Natural killer cell (primary cell): ENCODE data around the gene RBM27. TPM values are rescaled to one million over a fixed set of nuclear protein-coding genes. Genes with fewer than 3 reads are reported as not detected.
"Not testable (repeated sequence)": the region's sequence is repeated elsewhere in the genome, so short reads cannot be mapped to it uniquely, and the experiment has no call there.

Source experiments
- ATAC-seq, 3 donors: fragments of 150-1000 bp in 2 of 3; fragments of 200-7000 bp in 1 of 3; cut with Tn5 transposase; 1 replicate in 1 of 3; 2 replicates in 2 of 3; pipeline ENCODE4 v1.10.0; 2021; ENCODE audit warnings: mild to moderate bottlenecking in 2 of 3, moderate library complexity in 2 of 3
- DNase-seq, 2 donors: peaks; one replicate each; pipeline versions ENCODE4 v3.0.0 to v3.0.0-alpha.2; 2013 to 2021; ENCODE audit warnings: mixed read lengths in 1 of 2
- H3K27ac ChIP-seq: one replicate; pipeline ENCODE4 v1.5.1; 2013; ENCODE audit warnings: mild to moderate bottlenecking, low read length
- H3K27me3 ChIP-seq: one replicate; pipeline ENCODE4 v1.6.1; 2013; ENCODE audit warnings: low read length; ENCODE audit not compliant: control insufficient read depth, insufficient read depth
- H3K36me3 ChIP-seq: one replicate; pipeline ENCODE4 v1.6.1; 2013; ENCODE audit warnings: low read length; ENCODE audit not compliant: control insufficient read depth, insufficient read depth
- H3K4me1 ChIP-seq: one replicate; pipeline ENCODE4 v1.6.1; 2013; ENCODE audit warnings: low read length; ENCODE audit not compliant: control insufficient read depth, insufficient read depth
- H3K4me3 ChIP-seq: one replicate; pipeline ENCODE4 v1.5.1; 2013; ENCODE audit warnings: low read length
- H3K9me3 ChIP-seq: one replicate; pipeline ENCODE4 v1.6.1; 2013; ENCODE audit warnings: low read length; ENCODE audit not compliant: control insufficient read depth, insufficient read depth
- H3K27ac Mint-ChIP-seq, 2 donors: one replicate each; pipeline ENCODE4 v1.8.0; 2022; ENCODE audit warnings: mild to moderate bottlenecking in 2 of 2, mixed read lengths in 2 of 2, moderate library complexity in 1 of 2
- H3K27me3 Mint-ChIP-seq, 2 donors: one replicate each; pipeline ENCODE4 v1.8.0; 2022; ENCODE audit warnings: low read depth in 2 of 2, mixed read lengths in 2 of 2
- H3K36me3 Mint-ChIP-seq: one replicate; pipeline ENCODE4 v1.8.0; 2022; ENCODE audit warnings: mixed read lengths
- H3K4me1 Mint-ChIP-seq, 2 donors: one replicate each; pipeline ENCODE4 v1.8.0; 2022; ENCODE audit warnings: mixed read lengths in 2 of 2
- H3K4me3 Mint-ChIP-seq: one replicate; pipeline ENCODE4 v1.8.0; 2022; ENCODE audit warnings: mild to moderate bottlenecking, moderate library complexity, mixed read lengths
- H3K9me3 Mint-ChIP-seq, 2 donors: one replicate each; pipeline ENCODE4 v1.8.0; 2022; ENCODE audit warnings: mixed read lengths in 2 of 2
- WGBS: methylation state at CpG from one replicate; pipeline ENCODE4 v1.1.7; 2013; ENCODE audit warnings: missing lambda C conversion rate; ENCODE audit not compliant: insufficient coverage; 5-methylcytosine and 5-hydroxymethylcytosine counted together
- intact Hi-C: fragments of 100-400 bp; cut with micrococcal nuclease; formaldehyde crosslinking; loops from one replicate; pipeline ENCODE4 v1.14.2; 2022
- total RNA-seq, 4 donors: library from RNA; stranded (reverse); fragments of 120-200 nt in 1 of 4; gene quantifications; one replicate each; pipeline versions ENCODE4 v1.2.3 to v1.2.4, GENCODE V29; 2013 to 2022
- TF ChIP-seq, protein P1 (sequence below): fragments of 200-600 bp; IDR thresholded peaks from one replicate; pipeline ENCODE4 v1.8.0; 2022; ENCODE audit warnings: antibody characterized with exemption

Gene RBM27
- total RNA-seq, 3 donors from 2014 or later (not counting 1 experiment from before 2014, with no cell fraction given): 24.3 to 30.4 (median 26.2) TPM

DNA sequence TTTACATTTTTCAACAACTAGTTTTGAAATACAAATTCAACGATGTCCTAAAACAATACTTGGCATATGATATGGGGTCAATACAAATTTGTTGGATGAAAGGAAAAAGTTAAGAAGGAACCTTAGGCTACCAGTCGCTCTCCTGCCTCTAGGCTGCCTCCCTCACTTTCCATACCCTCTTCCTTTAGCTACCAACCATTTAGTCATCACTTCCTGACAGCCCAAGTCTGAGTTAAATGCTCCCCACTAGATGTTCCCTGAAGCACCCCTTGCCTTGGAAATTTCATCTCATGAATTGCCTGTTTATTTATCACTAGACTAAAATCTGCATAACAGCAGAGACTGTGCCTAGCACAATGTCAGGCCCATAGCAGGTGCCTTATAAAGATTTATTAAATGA is 18.2 kb upstream of the RBM27 start:
- TF ChIP-seq, protein P1, sequence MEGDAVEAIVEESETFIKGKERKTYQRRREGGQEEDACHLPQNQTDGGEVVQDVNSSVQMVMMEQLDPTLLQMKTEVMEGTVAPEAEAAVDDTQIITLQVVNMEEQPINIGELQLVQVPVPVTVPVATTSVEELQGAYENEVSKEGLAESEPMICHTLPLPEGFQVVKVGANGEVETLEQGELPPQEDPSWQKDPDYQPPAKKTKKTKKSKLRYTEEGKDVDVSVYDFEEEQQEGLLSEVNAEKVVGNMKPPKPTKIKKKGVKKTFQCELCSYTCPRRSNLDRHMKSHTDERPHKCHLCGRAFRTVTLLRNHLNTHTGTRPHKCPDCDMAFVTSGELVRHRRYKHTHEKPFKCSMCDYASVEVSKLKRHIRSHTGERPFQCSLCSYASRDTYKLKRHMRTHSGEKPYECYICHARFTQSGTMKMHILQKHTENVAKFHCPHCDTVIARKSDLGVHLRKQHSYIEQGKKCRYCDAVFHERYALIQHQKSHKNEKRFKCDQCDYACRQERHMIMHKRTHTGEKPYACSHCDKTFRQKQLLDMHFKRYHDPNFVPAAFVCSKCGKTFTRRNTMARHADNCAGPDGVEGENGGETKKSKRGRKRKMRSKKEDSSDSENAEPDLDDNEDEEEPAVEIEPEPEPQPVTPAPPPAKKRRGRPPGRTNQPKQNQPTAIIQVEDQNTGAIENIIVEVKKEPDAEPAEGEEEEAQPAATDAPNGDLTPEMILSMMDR: no peak
- Histone ChIP-seq H3K9me3 (no peaks in the 10 kb centered on the region), H3K4me3 (no peak overlapping the region), H3K27ac (no peak overlapping the region), H3K27me3 (no peaks in the 10 kb centered on the region), H3K36me3 (no peaks in the 10 kb centered on the region), H3K4me1 (peaks cover 20% of the 10 kb centered on the region)
- DNase-seq (no peak), ATAC-seq (no peak)
- no peaks in the 10 kb centered on the region for H3K9me3 Mint-ChIP-seq
- no peak overlapping the region for H3K27ac Mint-ChIP-seq
- H3K27me3 Mint-ChIP-seq: peaks cover 9 to 11% of the 10 kb centered on the region in 2 donors
- H3K36me3 Mint-ChIP-seq: no peaks in the 10 kb centered on the region
- H3K4me1 Mint-ChIP-seq: peaks cover 8% of the 10 kb centered on the region in 2 donors
- intact Hi-C loops: no loop called here
- WGBS: 58% methylated on average over 1 of the region's 2 CpGs
- H3K4me3 Mint-ChIP-seq: peak overlapping the region; percentile 61

GRCh38 chr5:146188358-146188757 is 15.0 kb upstream of the RBM27 start:
- ATAC-seq (no peak), DNase-seq (no peak)
- Histone ChIP-seq H3K27me3 (no peaks in the 10 kb centered on the region), H3K36me3 (no peaks in the 10 kb centered on the region), H3K9me3 (no peaks in the 10 kb centered on the region), H3K27ac (no peak overlapping the region), H3K4me3 (no peak overlapping the region), H3K4me1 (peaks cover 2% of the 10 kb centered on the region)
- intact Hi-C loops: no loop called here
- no peak overlapping the region for H3K27ac Mint-ChIP-seq
- H3K4me3 Mint-ChIP-seq: no peak overlapping the region
- H3K27me3 Mint-ChIP-seq: peaks cover 16 to 21% of the 10 kb centered on the region in 2 donors
- 89% methylated on average over 1 of the region's 1 CpG for WGBS
- no peaks in the 10 kb centered on the region for H3K36me3 Mint-ChIP-seq
- no peaks in the 10 kb centered on the region for H3K9me3 Mint-ChIP-seq
- TF ChIP-seq, protein P1: no peak
- no peaks in the 10 kb centered on the region for H3K4me1 Mint-ChIP-seq

DNA sequence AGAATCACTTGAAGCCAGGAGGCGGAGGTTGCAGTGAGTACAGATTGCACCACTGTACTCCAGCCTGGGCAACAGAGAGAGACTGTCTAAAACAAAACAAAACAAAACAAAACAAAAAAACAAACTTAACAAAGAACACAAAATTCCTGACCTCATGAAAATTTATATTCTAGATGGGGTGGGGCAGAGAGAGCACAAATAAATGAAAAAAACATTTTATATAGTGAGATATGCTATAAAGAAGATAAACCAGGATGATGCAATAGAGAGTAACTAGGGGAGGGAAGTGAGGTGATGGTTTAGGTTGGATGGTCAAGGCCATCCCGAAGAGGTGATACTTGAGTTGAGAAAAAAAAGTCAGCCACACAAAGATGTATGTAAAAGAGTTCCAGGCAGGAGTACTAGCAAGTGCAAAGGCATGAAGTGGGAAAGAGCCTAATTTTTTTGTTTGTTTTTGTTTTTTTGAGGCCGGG is 10.8 kb upstream of the RBM27 start:
- TF ChIP-seq, protein P1: no peak
- Histone ChIP-seq H3K27ac (no peak overlapping the region), H3K4me3 (no peak overlapping the region), H3K27me3 (no peaks in the 10 kb centered on the region), H3K4me1 (no peaks in the 10 kb centered on the region), H3K9me3 (no peaks in the 10 kb centered on the region), H3K36me3 (no peaks in the 10 kb centered on the region)
- H3K27ac Mint-ChIP-seq: no peak overlapping the region
- WGBS: 92% methylated on average over 3 of the region's 3 CpGs
- no peak for ATAC-seq
- no peak overlapping the region for H3K4me3 Mint-ChIP-seq
- no peaks in the 10 kb centered on the region for H3K9me3 Mint-ChIP-seq
- intact Hi-C loops: no loop called here
- no peaks in the 10 kb centered on the region for H3K36me3 Mint-ChIP-seq
- H3K27me3 Mint-ChIP-seq: peaks cover 15 to 31% of the 10 kb centered on the region in 2 donors
- H3K4me1 Mint-ChIP-seq: no peaks in the 10 kb centered on the region
- no peak for DNase-seq

GRCh38 chr5:146193285-146193684 is 10.1 kb upstream of the RBM27 start:
- WGBS: 94% methylated on average over 1 of the region's 1 CpG
- no peak overlapping the region for H3K4me3 Mint-ChIP-seq
- intact Hi-C loops: no loop called here
- H3K9me3 Mint-ChIP-seq: no peaks in the 10 kb centered on the region
- TF ChIP-seq, protein P1: no peak
- no peaks in the 10 kb centered on the region for H3K4me1 ChIP-seq
- H3K9me3 ChIP-seq: no peaks in the 10 kb centered on the region
- no peak overlapping the region for H3K27ac Mint-ChIP-seq
- DNase-seq (no peak), ATAC-seq (no peak)
- H3K27me3 ChIP-seq: no peaks in the 10 kb centered on the region
- no peaks in the 10 kb centered on the region for H3K4me1 Mint-ChIP-seq
- no peak overlapping the region for H3K27ac ChIP-seq
- H3K4me3 ChIP-seq: no peak overlapping the region
- H3K36me3 Mint-ChIP-seq: no peaks in the 10 kb centered on the region
- H3K36me3 ChIP-seq: no peaks in the 10 kb centered on the region
- H3K27me3 Mint-ChIP-seq: peaks cover 8 to 26% of the 10 kb centered on the region in 2 donors

DNA sequence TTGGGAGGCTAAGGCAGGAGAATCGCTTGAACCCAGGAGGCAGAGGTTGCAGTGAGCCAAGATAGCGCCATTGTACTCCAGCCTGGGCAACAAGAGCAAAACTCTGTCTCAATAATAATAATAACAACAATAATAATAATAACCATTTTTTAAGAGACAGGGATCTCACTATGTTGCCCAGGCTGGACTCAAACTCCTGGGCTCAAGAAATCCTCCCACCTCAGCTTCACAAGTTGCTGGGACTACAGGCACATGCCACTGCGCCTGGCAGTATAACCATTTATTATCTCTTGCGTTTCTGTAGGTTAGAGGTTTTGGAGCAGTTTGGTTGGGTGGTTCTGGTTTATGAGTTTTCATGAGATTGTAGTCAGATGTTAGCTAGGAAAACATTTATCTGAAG is 8.4 kb upstream of the RBM27 start:
- DNase-seq, H3K36me3 Mint-ChIP-seq, H3K9me3 ChIP-seq, intact Hi-C loops, H3K27ac ChIP-seq, H3K27me3 ChIP-seq, H3K4me1 ChIP-seq, H3K4me3 Mint-ChIP-seq, H3K4me3 ChIP-seq, H3K36me3 ChIP-seq, H3K27ac Mint-ChIP-seq, H3K9me3 Mint-ChIP-seq, H3K4me1 Mint-ChIP-seq, ATAC-seq: not testable (repeated sequence)
- 97% methylated on average over 3 of the region's 4 CpGs for WGBS
- peaks cover 15 to 21% of the 10 kb centered on the region in 2 donors for H3K27me3 Mint-ChIP-seq
